GM19468 (cell line): ENCODE data around the gene DELE1.

Experiments
- ATAC-seq: cut with Tn5 transposase; IDR thresholded peaks from one replicate; pipeline ENCODE4 v1.9.1; 2021; ENCODE audit warnings: mild to moderate bottlenecking, moderate library complexity, moderate number of reproducible peaks; ENCODE audit not compliant: unreplicated experiment; ENCODE audit errors: extremely low read depth

Gene DELE1

DNA sequence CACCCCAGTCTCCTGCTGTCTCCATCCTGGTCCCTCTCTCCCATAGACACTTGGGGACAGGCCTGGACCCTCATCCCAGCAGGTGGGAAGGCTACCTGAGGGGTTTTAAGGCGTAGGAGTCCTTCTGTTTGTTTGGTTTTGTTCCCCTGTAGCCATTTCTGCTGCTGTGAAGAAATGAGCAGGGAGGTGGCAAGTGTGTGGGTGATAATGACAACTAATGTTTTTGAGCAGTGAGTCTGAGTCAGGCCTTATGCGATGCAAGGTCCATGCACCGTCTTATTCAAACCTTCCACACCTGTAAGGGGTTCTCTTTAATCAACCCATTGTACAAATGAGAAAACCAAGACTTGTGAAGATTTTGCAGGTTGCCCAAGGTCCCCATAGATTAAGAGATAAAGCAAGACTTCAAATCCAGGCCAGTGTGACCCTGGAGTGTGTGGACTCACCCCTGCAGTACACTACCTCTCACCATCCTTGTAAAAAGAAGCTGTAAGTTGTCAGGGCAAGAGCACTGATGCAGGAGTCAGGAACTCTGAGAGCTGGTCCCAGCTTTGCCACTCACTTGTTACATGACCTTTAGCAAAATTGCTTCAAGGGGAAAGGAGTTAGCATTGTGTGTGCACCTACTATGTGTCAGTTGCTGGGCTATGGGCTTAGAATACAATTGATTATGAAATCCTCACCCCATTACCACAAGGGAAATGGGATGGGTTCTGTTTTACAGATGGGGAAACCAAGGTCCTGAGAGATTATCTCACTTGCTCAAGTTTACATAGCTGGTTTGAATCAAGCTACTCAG, 26.7 kb downstream of the DELE1 start:
- ATAC-seq = no peak

- no peak for ATAC-seq
These were observed 27.7 kb downstream of the DELE1 start for GRCh38 chr5:141951332-141951781.

GRCh38 chr5:141952020-141952419, 28.3 kb downstream of the DELE1 start:
- ATAC-seq = no peak

GRCh38 chr5:141954194-141954593, 30.5 kb downstream of the DELE1 start:
- no peak for ATAC-seq

DNA sequence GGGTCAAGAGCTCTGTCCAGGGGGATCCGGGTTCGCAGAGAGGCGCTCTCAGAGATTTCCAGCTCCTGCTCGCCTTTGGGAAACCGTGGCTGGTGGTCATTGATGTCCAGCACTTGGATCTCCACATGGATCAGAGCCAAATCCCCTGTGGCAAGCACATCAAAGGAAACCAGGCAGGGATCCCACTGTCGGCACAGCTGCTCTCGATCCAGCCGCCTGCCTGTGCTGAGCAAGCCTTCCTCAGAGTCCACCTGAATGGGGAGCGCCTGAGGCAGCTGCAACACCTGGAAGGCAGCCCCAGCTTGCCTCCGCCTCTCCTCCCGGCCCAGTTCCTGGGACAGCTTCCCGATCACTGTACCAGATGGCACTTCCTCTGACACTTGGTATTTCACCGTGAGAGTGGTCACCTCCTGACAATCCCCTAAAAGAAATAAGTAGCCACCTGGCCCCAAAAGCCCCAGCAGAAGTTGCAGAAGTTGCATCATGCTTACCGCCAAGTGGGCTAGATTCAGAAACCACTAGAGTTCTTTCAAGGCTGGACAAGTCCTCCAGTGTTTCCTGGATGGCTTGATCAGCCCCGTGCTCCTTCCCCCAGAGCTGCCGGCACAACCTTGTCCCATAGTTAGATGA, 33.8 kb downstream of the DELE1 start:
- ATAC-seq = no peak

DNA sequence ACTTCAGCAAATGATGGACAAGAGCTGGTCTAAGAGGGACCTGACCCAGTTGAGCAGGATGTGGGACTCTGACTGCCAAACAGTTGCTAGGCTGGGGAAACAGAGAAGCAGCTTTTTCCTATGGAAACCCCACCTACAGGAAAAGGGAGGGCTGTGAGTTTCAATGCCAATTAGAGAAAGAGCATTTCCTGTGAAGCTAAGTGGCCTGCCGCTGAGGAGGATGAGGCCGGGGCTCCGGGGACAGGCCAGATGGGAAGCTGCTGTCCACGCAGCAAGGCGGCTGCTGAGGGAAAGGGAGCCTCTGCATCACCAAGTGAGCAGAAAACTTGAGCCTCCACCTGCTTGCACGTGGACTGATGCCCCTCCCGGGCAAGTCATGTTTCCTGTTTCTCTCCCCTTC, 34.4 kb downstream of the DELE1 start, which contains the start of gene PCDH12:
TSS of gene PCDH12 (minus strand) at position 90 of the 400 bp plus-strand sequence. CDS start 351 bp downstream, outside the sequence.
- no peak for ATAC-seq

DNA sequence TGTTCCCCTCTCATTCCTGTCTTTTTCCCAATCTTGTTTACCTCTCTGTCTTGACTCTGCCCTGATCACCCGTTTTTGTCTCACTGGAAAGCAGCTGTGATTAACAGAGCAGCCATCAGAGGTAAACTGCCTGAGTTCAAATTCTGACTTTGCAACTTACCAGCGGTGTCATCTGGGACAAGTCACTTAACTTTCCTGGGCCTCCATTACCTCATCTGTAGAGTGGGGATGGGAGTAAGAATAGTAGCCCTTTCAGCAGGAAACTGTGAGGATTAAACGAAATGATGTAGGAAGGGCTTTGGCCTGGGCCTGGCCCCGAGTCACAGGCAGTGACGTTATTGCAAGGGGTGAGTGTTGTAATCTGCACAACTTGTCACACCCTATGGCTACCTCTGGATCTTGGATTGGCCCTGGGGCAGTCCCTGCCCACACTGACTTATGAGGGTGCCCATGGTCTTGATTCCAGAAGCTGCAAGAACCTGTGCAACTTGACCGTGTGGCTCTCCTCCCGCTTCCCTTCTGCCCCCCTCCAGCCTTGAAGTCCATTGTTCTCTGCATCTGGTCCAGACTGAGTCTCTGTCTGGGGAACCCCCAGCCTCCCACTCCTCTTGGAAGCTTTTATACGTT, 35.0 kb downstream of the DELE1 start:
- no peak for ATAC-seq

DNA sequence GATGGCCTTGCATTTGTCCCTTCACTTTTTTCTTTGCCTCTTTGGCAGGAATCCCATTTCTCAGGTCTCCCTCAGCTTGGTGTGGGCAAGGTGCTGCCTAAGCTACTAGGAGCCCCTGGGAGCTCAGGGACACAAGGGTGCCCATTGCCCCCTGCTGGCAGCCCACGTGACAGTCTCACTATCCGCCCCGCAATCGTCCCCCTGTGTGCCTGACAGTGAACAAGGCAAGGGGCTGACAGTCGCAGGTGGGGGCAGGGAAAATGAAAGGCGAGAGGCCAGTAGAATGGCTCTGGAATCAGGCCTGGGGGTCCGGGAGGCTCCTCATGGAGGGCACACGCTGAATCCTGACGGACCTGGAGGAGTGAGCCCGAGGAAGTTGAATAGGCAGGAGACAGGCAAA, 36.3 kb downstream of the DELE1 start:
- no peak for ATAC-seq

- peak; percentile 77 for ATAC-seq
These were observed 37.0 kb downstream of the DELE1 start for GRCh38 chr5:141960449-141961323.

- ATAC-seq = no peak
These were observed 37.8 kb downstream of the DELE1 start for GRCh38 chr5:141961466-141961865.

GRCh38 chr5:141963701-141964100, 40.0 kb downstream of the DELE1 start:
- no peak for ATAC-seq

DNA sequence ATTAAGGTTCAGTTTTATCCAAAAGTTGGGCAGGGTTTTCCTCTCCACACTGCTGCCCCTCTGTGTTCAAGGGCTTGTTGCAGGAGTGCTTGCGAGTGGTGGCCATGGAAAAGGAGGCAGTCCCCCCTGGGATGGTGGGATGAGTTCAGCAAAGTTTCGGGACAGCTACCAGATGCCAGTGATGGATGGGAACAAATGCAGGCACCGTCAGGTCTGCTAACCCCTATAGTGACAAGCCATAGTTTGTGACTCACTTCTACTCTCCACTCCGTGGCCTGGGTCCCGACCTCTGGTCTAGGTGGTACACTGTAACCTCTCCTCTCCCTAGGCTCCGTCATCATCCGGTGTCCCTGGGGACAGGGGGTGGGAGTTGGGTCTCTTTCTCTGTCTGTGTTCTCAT, 41.4 kb downstream of the DELE1 start:
- ATAC-seq = no peak

GRCh38 chr5:141966275-141966962, 42.7 kb downstream of the DELE1 start:
- ATAC-seq = no peak

GRCh38 chr5:141966963-141967333, 43.3 kb downstream of the DELE1 start:
- ATAC-seq = no peak

DNA sequence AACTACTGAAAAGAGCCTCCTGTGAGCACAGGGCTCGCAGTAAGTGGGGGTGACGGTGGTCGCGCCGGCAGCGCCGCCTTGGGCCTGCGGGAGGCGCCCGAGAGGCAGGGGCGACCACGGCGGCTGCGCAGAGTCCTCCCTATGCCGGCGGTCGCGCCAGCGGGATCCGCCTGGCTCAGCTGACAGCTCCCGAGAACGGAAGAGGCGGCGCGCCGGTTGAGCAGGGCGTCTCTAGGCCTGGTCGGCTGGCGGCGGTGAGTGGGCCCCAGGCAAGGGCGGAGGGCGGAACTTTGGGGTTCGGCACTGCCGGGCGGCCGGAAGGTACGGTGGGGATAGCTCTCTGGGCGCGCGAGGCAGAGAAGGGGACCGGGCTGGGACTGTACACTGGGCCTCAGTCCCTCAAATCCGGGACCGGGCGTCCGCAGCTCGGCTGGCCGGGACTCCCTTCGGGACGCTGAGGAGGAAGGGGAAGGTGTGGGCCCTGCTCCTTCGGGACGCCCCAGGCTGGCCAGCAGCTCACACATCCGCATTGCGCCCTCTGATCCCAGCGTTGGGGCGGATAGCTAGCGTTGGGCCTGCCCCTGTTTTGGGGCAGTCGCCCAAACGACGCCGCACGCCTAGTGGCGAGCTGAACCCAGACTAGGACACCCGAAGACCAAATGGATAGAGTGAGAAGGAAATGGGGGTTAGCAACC, 45.4 kb downstream of the DELE1 start, which contains the start of gene RNF14:
TSS of gene RNF14 (plus strand) at position 192 of the 695 bp plus-strand sequence. CDS start 4,484 bp downstream, outside the sequence.
- peak; percentile 81 for ATAC-seq

GRCh38 chr5:141969783-141970771, 46.4 kb downstream of the DELE1 start:
- ATAC-seq = peak; percentile 53

GRCh38 chr5:141973871-141974595, 50.4 kb downstream of the DELE1 start:
- ATAC-seq = no peak
